DMS114 treated with DMSO at 0.1 percent for 48 hours (cell line): ENCODE measurements around the gene CHST5.
"Not testable (repeated sequence)": the region's sequence is repeated elsewhere in the genome, so short reads cannot be mapped to it uniquely, and the experiment has no call there.

Experiments used
- DNase-seq: peaks from one replicate; lab custom pipeline; 2025; ENCODE audit not compliant: unreplicated experiment; lab: John Stamatoyannopoulos, UW

CHST5 gene

GRCh38 chr16:75514296-75514695, 21.6 kb downstream of the CHST5 start:
- no peak for DNase-seq

GRCh38 chr16:75506574-75506973, 29.3 kb downstream of the CHST5 start:
- DNase-seq: no peak

GRCh38 chr16:75506107-75506506, 29.8 kb downstream of the CHST5 start:
- DNase-seq: no peak

GRCh38 chr16:75503801-75504200, 32.1 kb downstream of the CHST5 start:
- DNase-seq: no peak

- no peak for DNase-seq
These were observed 32.8 kb downstream of the CHST5 start for GRCh38 chr16:75502916-75503605.

- DNase-seq: not testable (repeated sequence)
These were observed 34.1 kb downstream of the CHST5 start for GRCh38 chr16:75501820-75502219.

- DNase-seq: no peak
These were observed 34.5 kb downstream of the CHST5 start for GRCh38 chr16:75501359-75501758.

- DNase-seq: not testable (repeated sequence)
These were observed 37.1 kb downstream of the CHST5 start for GRCh38 chr16:75498605-75499322.

GRCh38 chr16:75497558-75497957, 38.4 kb downstream of the CHST5 start:
- no peak for DNase-seq

GRCh38 chr16:75495076-75495674, 40.7 kb downstream of the CHST5 start, which contains the start of gene CHST6:
TSS of gene CHST6 (minus strand) at chr16:75495441. CDS start at chr16:75479828, 15,613 bp downstream.
- peak; percentile 21 for DNase-seq

GRCh38 chr16:75494661-75495075, 41.2 kb downstream of the CHST5 start:
- DNase-seq: no peak

GRCh38 chr16:75494184-75494583, 41.7 kb downstream of the CHST5 start:
- DNase-seq: no peak

- DNase-seq: no peak
These were observed 44.0 kb downstream of the CHST5 start for GRCh38 chr16:75491876-75492275.

- no peak for DNase-seq
These were observed 47.6 kb downstream of the CHST5 start for GRCh38 chr16:75488322-75488721.

- DNase-seq: no peak
These were observed 49.1 kb downstream of the CHST5 start for GRCh38 chr16:75486676-75487313.

- no peak for DNase-seq
These were observed 49.8 kb downstream of the CHST5 start for GRCh38 chr16:75486014-75486675.

- DNase-seq: no peak
These were observed 50.5 kb downstream of the CHST5 start for GRCh38 chr16:75485230-75486013.

GRCh38 chr16:75483222-75483621, 52.7 kb downstream of the CHST5 start:
- DNase-seq: no peak

- DNase-seq: no peak
These were observed 53.3 kb downstream of the CHST5 start for GRCh38 chr16:75482434-75483205.
